ENCODE results near the gene PARPBP. TPM values are rescaled to one million over a fixed set of nuclear protein-coding genes. Genes with fewer than 3 reads are reported as not detected.
A peak's percentile ranks its signal among the peaks of the same experiment; 100 is the strongest.

The PARPBP gene
- total and polyA plus RNA-seq, 2 of the 13 experiments (the other 11 are each of a cell fraction or from before 2014, with no cell fraction given) = 6.7 to 28.4 TPM

DNA sequence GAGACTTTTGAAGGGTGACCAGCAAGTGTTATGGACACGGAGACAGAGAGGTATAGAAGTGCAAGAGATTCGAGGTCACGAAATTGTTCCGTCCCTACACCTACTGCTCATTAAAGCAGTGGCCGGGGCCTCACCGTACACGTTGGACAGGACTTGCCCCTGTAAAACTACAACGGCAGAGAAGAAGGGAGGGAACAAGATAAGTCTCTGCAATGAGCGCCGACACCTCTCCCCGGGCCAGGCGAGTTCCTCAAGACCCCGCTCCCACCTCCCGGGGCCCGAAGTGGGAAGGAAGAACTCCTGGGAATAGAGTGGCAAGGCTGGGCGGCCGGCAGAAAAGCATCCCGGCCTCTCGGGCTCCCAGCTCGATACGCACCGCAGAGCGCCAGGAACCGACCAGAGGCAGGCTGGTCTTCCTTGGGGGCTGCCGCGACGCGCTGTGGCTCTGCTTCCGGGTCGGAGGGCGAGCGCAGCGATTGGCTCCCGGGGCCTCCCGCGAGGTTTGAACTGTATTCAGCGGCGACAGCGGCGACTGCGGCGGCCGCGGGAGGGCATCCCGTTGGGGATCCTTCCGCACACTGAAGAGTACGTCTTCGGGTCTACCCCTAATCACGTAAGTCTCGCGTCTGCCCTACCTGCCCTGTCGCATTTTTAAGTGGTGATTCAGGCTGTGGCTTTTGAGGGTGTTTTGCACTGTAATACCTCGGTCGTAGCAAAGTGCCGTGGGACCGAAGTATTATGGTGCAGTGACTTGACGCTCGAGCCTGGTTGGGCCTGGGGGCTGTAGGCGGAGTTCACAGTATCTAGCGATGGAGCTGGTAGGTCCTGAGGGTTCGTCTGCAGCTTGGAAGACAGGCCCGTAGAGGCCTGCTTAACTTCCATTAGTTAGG, at the start of gene PARPBP, which contains the start of gene NUP37 (continued):
- TF ChIP-seq, protein P1, sequence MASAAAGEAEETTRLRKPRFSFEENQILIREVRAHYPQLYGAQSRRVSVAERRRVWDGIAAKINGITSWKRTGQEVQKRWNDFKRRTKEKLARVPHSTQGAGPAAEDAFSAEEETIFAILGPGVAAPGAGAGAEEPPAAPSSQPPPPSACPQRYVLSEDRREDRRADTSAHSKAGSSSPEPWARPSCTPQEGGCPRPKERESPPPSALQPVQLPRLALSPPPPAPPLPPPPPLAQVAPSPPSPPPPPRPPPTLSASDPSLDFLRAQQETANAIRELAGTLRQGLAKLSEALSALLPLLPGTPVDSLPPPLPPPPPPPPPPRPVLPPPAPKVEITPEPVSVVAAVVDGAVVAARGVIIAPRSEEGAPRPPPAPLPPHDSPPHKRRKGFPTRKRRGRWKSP (CRISPR knock-in tag; IDR thresholded peaks at IDR 0.05) = peak; percentile 48; the same call in 1 of the 2 replicates
- TF ChIP-seq, protein P2, sequence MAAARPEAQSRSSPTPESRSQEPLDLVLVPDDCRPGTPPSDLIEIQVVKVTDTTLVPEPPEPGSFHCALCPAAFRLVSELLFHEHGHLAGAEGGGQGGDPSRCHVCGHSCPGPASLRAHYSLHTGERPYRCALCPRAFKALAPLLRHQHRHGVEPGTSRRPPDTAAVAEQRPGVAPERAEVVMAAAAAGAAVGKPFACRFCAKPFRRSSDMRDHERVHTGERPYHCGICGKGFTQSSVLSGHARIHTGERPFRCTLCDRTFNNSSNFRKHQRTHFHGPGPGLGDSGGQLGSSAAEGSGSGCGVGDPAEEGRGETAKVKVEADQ (CRISPR knock-in tag; IDR thresholded peaks at IDR 0.05; ENCODE audit: borderline replicate concordance) = peak; percentile 86; the same call in 1 of the 2 replicates
- TF ChIP-seq MTF1 (CRISPR knock-in tag; IDR thresholded peaks at IDR 0.05) (peak; percentile 67; the same call in 1 of the 2 replicates), ZSCAN29 (CRISPR knock-in tag; conservative IDR thresholded peaks at IDR 0.05) (no peak), ZNF737 (CRISPR knock-in tag; IDR thresholded peaks at IDR 0.05; ENCODE audit: borderline replicate concordance) (no peak), ZNF678 (CRISPR knock-in tag; IDR thresholded peaks at IDR 0.05) (no peak), KLF12 (CRISPR knock-in tag; IDR thresholded peaks at IDR 0.05; ENCODE audit: borderline replicate concordance) (no peak), EHMT2 (IDR thresholded peaks at IDR 0.05; ENCODE audit: borderline replicate concordance, low read depth, low read length) (no peak), SNAI1 (CRISPR knock-in tag; IDR thresholded peaks at IDR 0.05; ENCODE audit: borderline replicate concordance) (no peak; the same call in 1 of the 2 replicates), ATM (IDR thresholded peaks at IDR 0.05; ENCODE audit: borderline replicate concordance) (no peak), CREM (IDR thresholded peaks at IDR 0.05) (peak; percentile 65), CREM (CRISPR knock-in tag; IDR thresholded peaks at IDR 0.05) (no peak), ZNF629 (CRISPR knock-in tag; conservative IDR thresholded peaks at IDR 0.05) (peak; percentile 39; the same call in 1 of the 2 replicates), RXRA (CRISPR knock-in tag; IDR thresholded peaks at IDR 0.05) (peak; percentile 70), RBAK (CRISPR knock-in tag; IDR thresholded peaks at IDR 0.05) (no peak), HMG20B (CRISPR knock-in tag; conservative IDR thresholded peaks at IDR 0.05) (0 out of 2 replicates have a peak, but pooled peaks have one; percentile 36)
- TF ChIP-seq, protein P3, sequence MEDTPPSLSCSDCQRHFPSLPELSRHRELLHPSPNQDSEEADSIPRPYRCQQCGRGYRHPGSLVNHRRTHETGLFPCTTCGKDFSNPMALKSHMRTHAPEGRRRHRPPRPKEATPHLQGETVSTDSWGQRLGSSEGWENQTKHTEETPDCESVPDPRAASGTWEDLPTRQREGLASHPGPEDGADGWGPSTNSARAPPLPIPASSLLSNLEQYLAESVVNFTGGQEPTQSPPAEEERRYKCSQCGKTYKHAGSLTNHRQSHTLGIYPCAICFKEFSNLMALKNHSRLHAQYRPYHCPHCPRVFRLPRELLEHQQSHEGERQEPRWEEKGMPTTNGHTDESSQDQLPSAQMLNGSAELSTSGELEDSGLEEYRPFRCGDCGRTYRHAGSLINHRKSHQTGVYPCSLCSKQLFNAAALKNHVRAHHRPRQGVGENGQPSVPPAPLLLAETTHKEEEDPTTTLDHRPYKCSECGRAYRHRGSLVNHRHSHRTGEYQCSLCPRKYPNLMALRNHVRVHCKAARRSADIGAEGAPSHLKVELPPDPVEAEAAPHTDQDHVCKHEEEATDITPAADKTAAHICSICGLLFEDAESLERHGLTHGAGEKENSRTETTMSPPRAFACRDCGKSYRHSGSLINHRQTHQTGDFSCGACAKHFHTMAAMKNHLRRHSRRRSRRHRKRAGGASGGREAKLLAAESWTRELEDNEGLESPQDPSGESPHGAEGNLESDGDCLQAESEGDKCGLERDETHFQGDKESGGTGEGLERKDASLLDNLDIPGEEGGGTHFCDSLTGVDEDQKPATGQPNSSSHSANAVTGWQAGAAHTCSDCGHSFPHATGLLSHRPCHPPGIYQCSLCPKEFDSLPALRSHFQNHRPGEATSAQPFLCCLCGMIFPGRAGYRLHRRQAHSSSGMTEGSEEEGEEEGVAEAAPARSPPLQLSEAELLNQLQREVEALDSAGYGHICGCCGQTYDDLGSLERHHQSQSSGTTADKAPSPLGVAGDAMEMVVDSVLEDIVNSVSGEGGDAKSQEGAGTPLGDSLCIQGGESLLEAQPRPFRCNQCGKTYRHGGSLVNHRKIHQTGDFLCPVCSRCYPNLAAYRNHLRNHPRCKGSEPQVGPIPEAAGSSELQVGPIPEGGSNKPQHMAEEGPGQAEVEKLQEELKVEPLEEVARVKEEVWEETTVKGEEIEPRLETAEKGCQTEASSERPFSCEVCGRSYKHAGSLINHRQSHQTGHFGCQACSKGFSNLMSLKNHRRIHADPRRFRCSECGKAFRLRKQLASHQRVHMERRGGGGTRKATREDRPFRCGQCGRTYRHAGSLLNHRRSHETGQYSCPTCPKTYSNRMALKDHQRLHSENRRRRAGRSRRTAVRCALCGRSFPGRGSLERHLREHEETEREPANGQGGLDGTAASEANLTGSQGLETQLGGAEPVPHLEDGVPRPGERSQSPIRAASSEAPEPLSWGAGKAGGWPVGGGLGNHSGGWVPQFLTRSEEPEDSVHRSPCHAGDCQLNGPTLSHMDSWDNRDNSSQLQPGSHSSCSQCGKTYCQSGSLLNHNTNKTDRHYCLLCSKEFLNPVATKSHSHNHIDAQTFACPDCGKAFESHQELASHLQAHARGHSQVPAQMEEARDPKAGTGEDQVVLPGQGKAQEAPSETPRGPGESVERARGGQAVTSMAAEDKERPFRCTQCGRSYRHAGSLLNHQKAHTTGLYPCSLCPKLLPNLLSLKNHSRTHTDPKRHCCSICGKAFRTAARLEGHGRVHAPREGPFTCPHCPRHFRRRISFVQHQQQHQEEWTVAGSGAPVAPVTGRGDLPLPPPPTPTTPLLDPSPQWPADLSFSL (CRISPR knock-in tag; IDR thresholded peaks at IDR 0.05) = 0 out of 2 replicates have a peak, but pooled peaks have one; percentile 23
- TF ChIP-seq, protein P4, sequence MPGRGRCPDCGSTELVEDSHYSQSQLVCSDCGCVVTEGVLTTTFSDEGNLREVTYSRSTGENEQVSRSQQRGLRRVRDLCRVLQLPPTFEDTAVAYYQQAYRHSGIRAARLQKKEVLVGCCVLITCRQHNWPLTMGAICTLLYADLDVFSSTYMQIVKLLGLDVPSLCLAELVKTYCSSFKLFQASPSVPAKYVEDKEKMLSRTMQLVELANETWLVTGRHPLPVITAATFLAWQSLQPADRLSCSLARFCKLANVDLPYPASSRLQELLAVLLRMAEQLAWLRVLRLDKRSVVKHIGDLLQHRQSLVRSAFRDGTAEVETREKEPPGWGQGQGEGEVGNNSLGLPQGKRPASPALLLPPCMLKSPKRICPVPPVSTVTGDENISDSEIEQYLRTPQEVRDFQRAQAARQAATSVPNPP (CRISPR knock-in tag; IDR thresholded peaks at IDR 0.05) = peak; percentile 90
- TF ChIP-seq, protein P5, sequence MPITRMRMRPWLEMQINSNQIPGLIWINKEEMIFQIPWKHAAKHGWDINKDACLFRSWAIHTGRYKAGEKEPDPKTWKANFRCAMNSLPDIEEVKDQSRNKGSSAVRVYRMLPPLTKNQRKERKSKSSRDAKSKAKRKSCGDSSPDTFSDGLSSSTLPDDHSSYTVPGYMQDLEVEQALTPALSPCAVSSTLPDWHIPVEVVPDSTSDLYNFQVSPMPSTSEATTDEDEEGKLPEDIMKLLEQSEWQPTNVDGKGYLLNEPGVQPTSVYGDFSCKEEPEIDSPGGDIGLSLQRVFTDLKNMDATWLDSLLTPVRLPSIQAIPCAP (CRISPR knock-in tag; IDR thresholded peaks at IDR 0.05; ENCODE audit: low read depth) = no peak
